Skeletal muscle satellite cell (primary cell): Measurements from ENCODE around the gene KCNIP3.

ENCODE experiments used
- H3K27me3 ChIP-seq: 2 replicates; pipeline ENCODE4 v1.7.0; 2013; ENCODE audit warnings: low read length; ENCODE audit not compliant: control insufficient read depth, insufficient read depth
- H3K36me3 ChIP-seq: 2 replicates; pipeline ENCODE4 v1.7.0; 2013; ENCODE audit warnings: mild to moderate bottlenecking, control low read depth, low read length; ENCODE audit not compliant: insufficient read depth
- H3K4me1 ChIP-seq: 2 replicates; pipeline ENCODE4 v1.7.0; 2013; ENCODE audit warnings: low read length; ENCODE audit not compliant: control insufficient read depth, insufficient read depth
- H3K4me2 ChIP-seq: 2 replicates; pipeline ENCODE4 v1.7.0; 2013; ENCODE audit warnings: mild to moderate bottlenecking, low read length
- H3K4me3 ChIP-seq: 2 replicates; pipeline ENCODE4 v1.7.0; 2013; ENCODE audit warnings: low read length
- H3K9ac ChIP-seq: 2 replicates; pipeline ENCODE4 v1.7.0; 2013; ENCODE audit warnings: mild to moderate bottlenecking, low read depth, low read length, moderate library complexity
- H3K9me3 ChIP-seq: replicated peaks from 2 replicates; pipeline ENCODE4 v1.7.0; 2013; ENCODE audit warnings: mild to moderate bottlenecking, control low read depth, low read length

Gene KCNIP3

DNA sequence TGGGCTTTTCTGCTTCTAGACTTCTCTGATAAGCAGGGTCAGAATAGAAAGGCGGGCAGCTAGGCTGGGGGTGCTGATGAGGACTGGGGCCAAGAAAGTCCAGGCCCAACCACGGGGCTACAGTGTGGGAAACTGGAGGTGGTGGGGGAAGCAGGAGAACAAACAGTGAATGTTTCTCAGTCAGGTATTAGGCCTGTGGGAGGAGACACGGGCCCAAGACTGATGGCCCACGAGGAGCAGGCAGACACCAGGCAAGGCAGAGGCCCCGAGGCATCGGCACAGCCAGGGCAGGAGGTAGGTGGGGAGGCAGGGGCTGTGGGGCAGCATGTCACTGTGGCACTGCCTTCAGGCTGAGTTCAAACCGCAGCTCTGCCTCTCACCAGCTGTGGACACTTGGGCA, 40.7 kb downstream of the KCNIP3 start:
- no peak overlapping the region for H3K4me2 ChIP-seq
- peaks cover 42% of the 10 kb centered on the region for H3K27me3 ChIP-seq
- H3K9me3 ChIP-seq: peaks cover 6% of the 10 kb centered on the region
- no peaks in the 10 kb centered on the region for H3K36me3 ChIP-seq
- H3K4me1 ChIP-seq: peaks cover 20% of the 10 kb centered on the region
- no peak overlapping the region for H3K4me3 ChIP-seq
- no peak overlapping the region for H3K9ac ChIP-seq

- Histone ChIP-seq H3K4me3 (no peak overlapping the region), H3K9me3 (no peaks in the 10 kb centered on the region), H3K27me3 (peaks cover 47% of the 10 kb centered on the region), H3K4me2 (no peak overlapping the region), H3K9ac (no peak overlapping the region), H3K36me3 (no peaks in the 10 kb centered on the region), H3K4me1 (peaks cover 18% of the 10 kb centered on the region)
Measured at GRCh38 chr2:95342556-95343320, 45.6 kb downstream of the KCNIP3 start.

GRCh38 chr2:95343429-95344214, 46.5 kb downstream of the KCNIP3 start:
- H3K36me3 ChIP-seq: no peaks in the 10 kb centered on the region
- H3K9me3 ChIP-seq: no peaks in the 10 kb centered on the region
- peaks cover 46% of the 10 kb centered on the region for H3K27me3 ChIP-seq
- H3K9ac ChIP-seq: no peak overlapping the region
- H3K4me2 ChIP-seq: no peak overlapping the region
- H3K4me3 ChIP-seq: no peak overlapping the region
- H3K4me1 ChIP-seq: peaks cover 18% of the 10 kb centered on the region

- Histone ChIP-seq H3K36me3 (no peaks in the 10 kb centered on the region), H3K4me3 (no peak overlapping the region), H3K4me2 (no peak overlapping the region), H3K9ac (no peak overlapping the region), H3K9me3 (no peaks in the 10 kb centered on the region), H3K4me1 (peaks cover 18% of the 10 kb centered on the region), H3K27me3 (peaks cover 43% of the 10 kb centered on the region)
Measured at GRCh38 chr2:95344215-95344583, 47.1 kb downstream of the KCNIP3 start.

GRCh38 chr2:95344656-95345055, 47.5 kb downstream of the KCNIP3 start:
- no peak overlapping the region for H3K4me3 ChIP-seq
- H3K4me1 ChIP-seq: peaks cover 18% of the 10 kb centered on the region
- no peaks in the 10 kb centered on the region for H3K36me3 ChIP-seq
- H3K9ac ChIP-seq: no peak overlapping the region
- no peaks in the 10 kb centered on the region for H3K9me3 ChIP-seq
- peak overlapping the region; percentile 95 for H3K4me2 ChIP-seq
- H3K27me3 ChIP-seq: peaks cover 43% of the 10 kb centered on the region

GRCh38 chr2:95345081-95345562, 48.0 kb downstream of the KCNIP3 start:
- Histone ChIP-seq H3K9ac (peak overlapping the region; percentile 82), H3K4me3 (peak overlapping the region; percentile 83), H3K4me1 (peaks cover 18% of the 10 kb centered on the region), H3K4me2 (peak overlapping the region; percentile 95), H3K36me3 (no peaks in the 10 kb centered on the region), H3K9me3 (no peaks in the 10 kb centered on the region), H3K27me3 (peaks cover 42% of the 10 kb centered on the region)

- Histone ChIP-seq H3K9ac (peak overlapping the region; percentile 82), H3K36me3 (no peaks in the 10 kb centered on the region), H3K4me1 (peaks cover 18% of the 10 kb centered on the region), H3K9me3 (no peaks in the 10 kb centered on the region), H3K4me2 (peak overlapping the region; percentile 95), H3K27me3 (peaks cover 36% of the 10 kb centered on the region), H3K4me3 (peak overlapping the region; percentile 83)
Measured at GRCh38 chr2:95345563-95346230, 48.5 kb downstream of the KCNIP3 start.

- peak overlapping the region; percentile 82 for H3K9ac ChIP-seq
Measured at GRCh38 chr2:95346231-95346737, 49.1 kb downstream of the KCNIP3 start.

GRCh38 chr2:95346738-95347671, 49.9 kb downstream of the KCNIP3 start:
- H3K27me3 ChIP-seq: peaks cover 23% of the 10 kb centered on the region
- peak overlapping the region; percentile 56 for H3K9ac ChIP-seq
- peak overlapping the region; percentile 83 for H3K4me3 ChIP-seq
- H3K4me1 ChIP-seq: peaks cover 18% of the 10 kb centered on the region
- H3K36me3 ChIP-seq: no peaks in the 10 kb centered on the region
- H3K4me2 ChIP-seq: peak overlapping the region; percentile 82
- no peaks in the 10 kb centered on the region for H3K9me3 ChIP-seq

More at GRCh38 chr2:95346231-95346737, 49.1 kb downstream of the KCNIP3 start:
- H3K9me3 ChIP-seq: no peaks in the 10 kb centered on the region
- peaks cover 30% of the 10 kb centered on the region for H3K27me3 ChIP-seq
- peaks cover 18% of the 10 kb centered on the region for H3K4me1 ChIP-seq
- H3K4me2 ChIP-seq: peak overlapping the region; percentile 95
- H3K36me3 ChIP-seq: no peaks in the 10 kb centered on the region
- H3K4me3 ChIP-seq: peak overlapping the region; percentile 83

DNA sequence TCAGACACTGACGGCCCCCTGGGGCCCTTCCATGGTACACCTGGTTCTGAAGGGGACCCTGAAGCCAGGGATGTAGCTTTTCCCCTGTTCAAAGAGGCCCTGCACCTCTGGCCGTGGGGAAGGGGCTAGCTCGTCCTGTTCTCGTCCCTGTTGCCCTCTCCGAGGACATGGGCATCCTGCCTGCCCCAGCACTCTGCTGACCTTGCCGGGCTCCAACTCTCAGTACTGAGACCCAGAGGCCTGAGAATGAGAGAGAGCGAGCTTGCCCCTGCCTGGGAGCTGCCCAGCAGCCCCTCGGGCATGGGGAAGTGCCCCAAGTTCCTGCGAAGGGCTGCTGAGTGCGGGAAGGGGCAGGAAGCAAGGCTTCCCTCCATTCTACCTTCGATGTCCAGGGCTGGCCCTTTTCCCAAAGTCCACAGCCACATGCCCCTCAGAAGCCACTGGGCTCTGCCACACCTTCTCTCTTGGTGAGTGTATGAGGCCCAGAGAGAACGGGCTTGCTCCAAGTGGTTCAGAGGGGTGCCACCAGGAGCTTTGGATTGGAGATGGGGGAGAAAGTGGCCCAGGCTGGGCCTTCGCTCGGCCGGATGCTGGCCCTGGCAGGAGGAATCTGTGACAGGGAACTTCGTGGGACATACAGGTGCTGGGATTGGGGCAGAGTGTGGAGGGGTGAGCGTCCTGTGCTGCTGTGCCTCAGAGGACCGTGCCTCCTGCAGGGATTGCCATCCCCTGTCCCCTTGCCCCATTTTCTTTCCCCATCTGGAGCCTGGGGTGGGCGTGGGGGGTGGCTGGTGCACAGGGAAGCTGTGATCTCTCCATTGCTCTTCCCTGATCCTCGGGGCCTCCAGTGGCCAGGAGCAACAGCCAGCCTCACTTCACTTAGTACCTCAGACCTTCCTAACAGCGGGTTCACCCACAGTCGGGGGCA, 50.8 kb downstream of the KCNIP3 start:
- H3K4me2 ChIP-seq: peak overlapping the region; percentile 37
- H3K27me3 ChIP-seq: peaks cover 13% of the 10 kb centered on the region
- H3K4me1 ChIP-seq: peaks cover 18% of the 10 kb centered on the region
- no peak overlapping the region for H3K9ac ChIP-seq
- no peaks in the 10 kb centered on the region for H3K36me3 ChIP-seq
- H3K9me3 ChIP-seq: no peaks in the 10 kb centered on the region
- H3K4me3 ChIP-seq: no peak overlapping the region
